Smooth muscle cell (in vitro differentiated cells): ENCODE results near the gene ADAMTS10. TPM values are rescaled to one million over a fixed set of nuclear protein-coding genes. Genes with fewer than 3 reads are reported as not detected.

Experiments used
- DNase-seq: peaks from one replicate; lab custom pipeline; 2025; ENCODE audit not compliant: unreplicated experiment; lab: John Stamatoyannopoulos, UW
- H2AFZ ChIP-seq: fragments of 200-600 bp; sonication (generic); 2 replicates; pipeline ENCODE4 v1.6.0; 2016; ENCODE audit warnings: antibody characterized with exemption, low read depth, mild to moderate bottlenecking
- H3F3A ChIP-seq: fragments of 200-600 bp; sonication (generic); 2 replicates; pipeline ENCODE4 v1.6.0; 2017; ENCODE audit warnings: antibody characterized with exemption, low read depth
- H3K27ac ChIP-seq: fragments of 200-600 bp; sonication (generic); 2 replicates; pipeline ENCODE4 v1.5.1; 2016; ENCODE audit warnings: low read depth, mild to moderate bottlenecking
- H3K27me3 ChIP-seq: fragments of 200-600 bp; sonication (generic); 2 replicates; pipeline ENCODE4 v1.6.1; 2016; ENCODE audit warnings: low read depth, mild to moderate bottlenecking
- H3K36me3 ChIP-seq: fragments of 200-600 bp; sonication (generic); 2 replicates; pipeline ENCODE4 v1.5.1; 2016; ENCODE audit warnings: low read depth
- H3K4me1 ChIP-seq: fragments of 200-600 bp; sonication (generic); 2 replicates; pipeline ENCODE4 v1.5.1; 2016; ENCODE audit warnings: low read depth
- H3K4me2 ChIP-seq: fragments of 200-600 bp; sonication (generic); 2 replicates; pipeline ENCODE4 v1.6.0; 2016; ENCODE audit warnings: mild to moderate bottlenecking
- H3K4me3 ChIP-seq: fragments of 200-600 bp; sonication (generic); 2 replicates; pipeline ENCODE4 v1.5.1; 2016; ENCODE audit warnings: mild to moderate bottlenecking
- H3K79me2 ChIP-seq: fragments of 200-600 bp; sonication (generic); 2 replicates; pipeline ENCODE4 v1.6.0; 2016; ENCODE audit warnings: low read depth, mild to moderate bottlenecking
- H3K9ac ChIP-seq: fragments of 200-600 bp; sonication (generic); 2 replicates; pipeline ENCODE4 v1.6.0; 2016; ENCODE audit warnings: low read depth
- H3K9me3 ChIP-seq: fragments of 200-600 bp; sonication (generic); replicated peaks from 2 replicates; pipeline ENCODE4 v1.5.1; 2016; ENCODE audit warnings: low read depth
- H4K20me1 ChIP-seq: fragments of 200-600 bp; sonication (generic); 2 replicates; pipeline ENCODE4 v1.6.0; 2016; ENCODE audit warnings: low read depth
- WGBS: methylation state at CpG from one replicate; pipeline ENCODE4 v1.1.7; 2016; ENCODE audit warnings: low lambda C conversion rate; 5-methylcytosine and 5-hydroxymethylcytosine counted together
- polyA plus RNA-seq: library from polyadenylated mRNA; unstranded; fragments of >200 nt; fragmentation: Nextera tagmentation; extraction: Ambion mirVana; gene quantifications from 2 replicates; pipeline ENCODE4 v1.2.1, GENCODE V29; 2016
- total RNA-seq: library from RNA; depleted of rRNA; stranded (reverse); fragments of >200 nt; gene quantifications from 2 replicates; pipeline ENCODE4 v1.2.3, GENCODE V29; 2014
- TF ChIP-seq, protein P1 (sequence below): fragments of 200-600 bp; sonication (generic); IDR thresholded peaks from 2 replicates; pipeline ENCODE4 v1.5.1; 2017; ENCODE audit warnings: borderline replicate concordance, mild to moderate bottlenecking, antibody characterized with exemption; ENCODE audit not compliant: insufficient read depth, poor library complexity, severe bottlenecking

Gene ADAMTS10
- total and polyA plus RNA-seq, 2 experiments from 2014 or later = 13.1 to 14.1 TPM

DNA sequence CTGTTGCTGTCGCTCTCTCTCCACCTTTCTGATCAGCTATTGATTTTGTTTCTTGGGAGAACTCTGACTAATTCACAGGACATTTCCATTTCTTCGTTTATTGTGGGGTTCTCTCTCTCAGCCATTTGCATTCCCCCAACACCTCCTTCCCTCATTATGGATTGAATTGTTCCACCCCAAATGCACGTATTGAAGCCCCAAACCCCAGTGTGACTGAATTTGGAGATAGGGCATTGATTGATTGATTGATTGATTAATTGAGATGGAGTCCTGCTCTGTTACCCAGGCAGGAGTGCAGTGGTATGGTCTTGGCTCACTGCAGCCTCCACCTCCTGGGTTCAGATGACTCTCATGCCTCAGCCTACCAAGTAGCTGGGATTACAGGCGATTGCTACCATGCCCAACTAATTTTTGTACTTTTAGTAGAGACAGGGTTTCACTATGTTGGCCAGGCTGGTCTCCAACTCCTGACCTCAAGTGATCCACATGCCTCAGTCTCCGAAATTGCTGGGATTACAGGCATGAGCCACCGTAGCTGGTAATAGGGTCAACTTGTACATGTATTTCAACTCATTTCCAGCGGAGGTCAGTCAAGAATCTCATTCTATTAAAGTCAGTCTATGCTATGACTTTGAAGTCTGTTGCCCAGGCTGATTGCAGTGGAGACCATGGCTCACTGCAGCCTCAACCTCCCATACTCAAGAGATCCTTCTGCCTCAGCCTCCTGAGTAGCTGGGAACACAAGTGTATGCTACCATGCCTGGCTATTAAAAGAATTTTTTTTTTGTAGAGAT, 33.5 kb upstream of the ADAMTS10 start:
- no peak overlapping the region for H3K9ac ChIP-seq
- no peaks in the 10 kb centered on the region for H3K9me3 ChIP-seq
- no peaks in the 10 kb centered on the region for H3K4me1 ChIP-seq
- H3K79me2 ChIP-seq = no peaks in the 10 kb centered on the region
- H3K4me3 ChIP-seq = no peak overlapping the region
- 72% methylated on average over 7 of the region's 7 CpGs for WGBS
- no peaks in the 10 kb centered on the region for H3K36me3 ChIP-seq
- H3K27ac ChIP-seq = no peak overlapping the region
- H4K20me1 ChIP-seq = no peaks in the 10 kb centered on the region
- H3K4me2 ChIP-seq = no peak overlapping the region
- no peaks in the 10 kb centered on the region for H3K27me3 ChIP-seq
- TF ChIP-seq, protein P1, sequence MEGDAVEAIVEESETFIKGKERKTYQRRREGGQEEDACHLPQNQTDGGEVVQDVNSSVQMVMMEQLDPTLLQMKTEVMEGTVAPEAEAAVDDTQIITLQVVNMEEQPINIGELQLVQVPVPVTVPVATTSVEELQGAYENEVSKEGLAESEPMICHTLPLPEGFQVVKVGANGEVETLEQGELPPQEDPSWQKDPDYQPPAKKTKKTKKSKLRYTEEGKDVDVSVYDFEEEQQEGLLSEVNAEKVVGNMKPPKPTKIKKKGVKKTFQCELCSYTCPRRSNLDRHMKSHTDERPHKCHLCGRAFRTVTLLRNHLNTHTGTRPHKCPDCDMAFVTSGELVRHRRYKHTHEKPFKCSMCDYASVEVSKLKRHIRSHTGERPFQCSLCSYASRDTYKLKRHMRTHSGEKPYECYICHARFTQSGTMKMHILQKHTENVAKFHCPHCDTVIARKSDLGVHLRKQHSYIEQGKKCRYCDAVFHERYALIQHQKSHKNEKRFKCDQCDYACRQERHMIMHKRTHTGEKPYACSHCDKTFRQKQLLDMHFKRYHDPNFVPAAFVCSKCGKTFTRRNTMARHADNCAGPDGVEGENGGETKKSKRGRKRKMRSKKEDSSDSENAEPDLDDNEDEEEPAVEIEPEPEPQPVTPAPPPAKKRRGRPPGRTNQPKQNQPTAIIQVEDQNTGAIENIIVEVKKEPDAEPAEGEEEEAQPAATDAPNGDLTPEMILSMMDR = no peak
- H2AFZ ChIP-seq = no peak overlapping the region
- no peak for DNase-seq
- H3F3A ChIP-seq = no peaks in the 10 kb centered on the region

DNA sequence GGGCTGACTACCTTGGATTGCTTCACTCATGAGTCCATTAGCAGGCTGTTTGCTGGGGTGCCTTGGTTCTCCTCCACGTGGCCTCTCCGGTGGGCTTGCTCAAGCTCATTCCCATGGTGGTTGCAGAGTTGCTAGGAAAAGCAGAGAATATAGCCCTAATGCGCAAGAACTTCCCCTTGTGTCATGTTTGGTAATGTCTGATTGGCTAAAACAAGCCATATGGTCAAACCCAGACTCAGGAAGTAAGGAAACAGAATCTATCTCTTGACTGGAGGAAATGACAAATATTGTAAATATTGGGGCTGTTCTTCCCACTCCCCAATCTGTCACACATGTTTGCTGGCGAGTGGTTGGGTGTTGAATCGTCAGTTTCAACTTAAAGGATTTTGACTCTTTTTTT, 32.0 kb upstream of the ADAMTS10 start:
- 80% methylated on average over 5 of the region's 5 CpGs for WGBS
- no peaks in the 10 kb centered on the region for H3K79me2 ChIP-seq
- TF ChIP-seq, protein P1 = no peak

DNA sequence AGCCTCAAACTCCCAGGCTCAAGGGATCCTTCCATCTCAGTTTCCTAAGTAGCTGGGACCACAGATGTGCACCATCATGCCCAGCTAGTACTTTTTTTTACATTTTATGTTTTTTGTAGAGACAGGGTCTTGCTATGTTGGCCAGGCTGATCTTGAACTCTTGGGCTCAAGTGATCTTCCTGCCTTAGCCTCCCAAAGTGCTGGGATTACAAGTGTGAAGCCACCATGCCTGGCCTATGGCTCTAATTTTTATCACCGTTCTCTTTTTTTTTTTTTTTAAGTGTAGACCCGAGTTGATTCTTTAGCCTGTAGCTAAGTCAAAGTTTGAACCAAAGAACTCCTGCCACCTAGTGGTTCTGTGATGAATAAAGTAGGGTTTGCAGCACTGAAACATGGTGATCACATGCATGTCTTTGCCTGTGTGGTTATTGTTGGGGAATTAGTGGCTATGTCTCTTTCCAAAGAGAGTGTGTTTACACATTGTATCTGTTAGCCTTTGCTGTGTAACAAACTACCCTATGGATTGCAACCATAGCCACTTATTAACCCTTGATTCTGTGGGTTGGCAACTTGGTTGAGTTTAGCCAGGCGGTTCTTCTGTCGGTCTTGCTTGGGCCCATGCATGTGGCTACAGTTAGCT, 31.5 kb upstream of the ADAMTS10 start:
- Histone ChIP-seq H3K27ac (no peak overlapping the region), H3K9ac (no peak overlapping the region), H3F3A (no peaks in the 10 kb centered on the region), H3K4me2 (no peak overlapping the region), H3K79me2 (no peaks in the 10 kb centered on the region), H3K4me3 (no peak overlapping the region), H3K27me3 (no peaks in the 10 kb centered on the region), H3K4me1 (no peaks in the 10 kb centered on the region), H3K9me3 (no peaks in the 10 kb centered on the region), H4K20me1 (no peaks in the 10 kb centered on the region), H2AFZ (no peak overlapping the region), H3K36me3 (no peaks in the 10 kb centered on the region)
- 66% methylated on average over 4 of the region's 4 CpGs for WGBS
- TF ChIP-seq, protein P1 = peak; percentile 36
- no peak for DNase-seq

More for the DNA sequence above, 32.0 kb upstream of the ADAMTS10 start:
- DNase-seq = no peak
- Histone ChIP-seq H3K9me3 (no peaks in the 10 kb centered on the region), H3K27ac (no peak overlapping the region), H4K20me1 (no peaks in the 10 kb centered on the region), H2AFZ (no peak overlapping the region), H3K36me3 (no peaks in the 10 kb centered on the region), H3K9ac (no peak overlapping the region), H3K4me3 (no peak overlapping the region), H3K4me2 (no peak overlapping the region), H3K27me3 (no peaks in the 10 kb centered on the region), H3F3A (no peaks in the 10 kb centered on the region), H3K4me1 (no peaks in the 10 kb centered on the region)
